Uterus (tissue), 2 donors: ENCODE data around the gene PDK4.

Experiments
- POLR2A ChIP-seq, 2 donors: fragments of 450-650 bp; IDR thresholded peaks; one replicate each; pipeline ENCODE4 v1.6.1; 2016; ENCODE audit warnings: antibody characterized with exemption in 2 of 2, mild to moderate bottlenecking in 1 of 2, moderate library complexity in 1 of 2
- TF ChIP-seq, protein P1 (sequence below), 4 experiments: fragments of 200-600 bp in 2 of 4; fragments of 450-650 bp in 2 of 4; sonication (generic) in 2 of 4; IDR thresholded peaks; one replicate each; pipeline ENCODE4 v1.5.1; 2016 to 2019; ENCODE audit warnings: antibody characterized with exemption in 4 of 4, mild to moderate bottlenecking in 2 of 4, moderate library complexity in 1 of 4

DNA sequence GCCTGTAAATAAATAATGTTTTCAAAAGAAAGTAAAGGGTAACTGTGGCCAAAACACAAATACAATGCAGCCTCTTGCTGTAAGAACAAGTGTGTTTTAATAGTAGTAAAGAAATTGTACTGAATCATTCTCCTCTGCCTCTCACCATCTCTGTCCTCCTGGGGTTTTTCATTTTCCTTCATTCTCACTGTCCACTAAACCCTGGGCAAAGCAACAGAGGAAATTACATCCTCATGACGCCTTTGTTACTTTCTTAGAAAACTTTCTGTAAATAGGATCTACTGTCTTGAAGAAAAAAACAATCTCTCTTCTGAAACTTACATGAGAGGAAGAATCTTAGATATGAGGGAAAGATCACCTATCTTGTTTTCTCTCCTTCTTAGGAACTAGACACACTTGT is 56.0 kb downstream of the PDK4 start:
- TF ChIP-seq, protein P1, sequence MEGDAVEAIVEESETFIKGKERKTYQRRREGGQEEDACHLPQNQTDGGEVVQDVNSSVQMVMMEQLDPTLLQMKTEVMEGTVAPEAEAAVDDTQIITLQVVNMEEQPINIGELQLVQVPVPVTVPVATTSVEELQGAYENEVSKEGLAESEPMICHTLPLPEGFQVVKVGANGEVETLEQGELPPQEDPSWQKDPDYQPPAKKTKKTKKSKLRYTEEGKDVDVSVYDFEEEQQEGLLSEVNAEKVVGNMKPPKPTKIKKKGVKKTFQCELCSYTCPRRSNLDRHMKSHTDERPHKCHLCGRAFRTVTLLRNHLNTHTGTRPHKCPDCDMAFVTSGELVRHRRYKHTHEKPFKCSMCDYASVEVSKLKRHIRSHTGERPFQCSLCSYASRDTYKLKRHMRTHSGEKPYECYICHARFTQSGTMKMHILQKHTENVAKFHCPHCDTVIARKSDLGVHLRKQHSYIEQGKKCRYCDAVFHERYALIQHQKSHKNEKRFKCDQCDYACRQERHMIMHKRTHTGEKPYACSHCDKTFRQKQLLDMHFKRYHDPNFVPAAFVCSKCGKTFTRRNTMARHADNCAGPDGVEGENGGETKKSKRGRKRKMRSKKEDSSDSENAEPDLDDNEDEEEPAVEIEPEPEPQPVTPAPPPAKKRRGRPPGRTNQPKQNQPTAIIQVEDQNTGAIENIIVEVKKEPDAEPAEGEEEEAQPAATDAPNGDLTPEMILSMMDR (IDR thresholded peaks at IDR 0.05): no peak
- no peak for TF ChIP-seq POLR2A (IDR thresholded peaks at IDR 0.05)
